Measurements from ENCODE around the gene RNU2-63P.
"Not testable (repeated sequence)": the region's sequence is repeated elsewhere in the genome, so short reads cannot be mapped to it uniquely, and the experiment has no call there.

The RNU2-63P gene

GRCh38 chr2:88027697-88028389 is 11.5 kb upstream of the RNU2-63P start:
- DNase-seq, result peak; percentile 26 to 37

DNA sequence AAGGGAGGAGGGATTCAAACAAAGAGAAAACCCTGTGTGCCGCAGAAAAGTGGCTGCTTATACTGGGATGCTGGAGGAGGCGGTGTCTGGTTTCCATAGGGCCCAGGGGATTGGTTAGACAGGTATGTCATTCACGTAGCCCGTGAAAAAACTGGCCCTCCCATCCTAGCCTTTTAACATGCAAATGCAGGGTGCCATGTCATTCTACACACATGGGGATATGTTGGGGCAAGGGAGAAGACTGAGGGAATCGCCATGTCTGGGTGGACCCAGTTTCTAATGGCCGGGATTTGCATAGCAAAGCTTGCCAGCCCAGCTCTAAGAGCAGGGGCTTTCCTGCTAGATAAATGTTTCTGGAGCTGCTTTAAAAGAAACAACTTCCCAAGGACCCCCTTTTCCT is 8.2 kb upstream of the RNU2-63P start:
- DNase-seq, result no peak

DNA sequence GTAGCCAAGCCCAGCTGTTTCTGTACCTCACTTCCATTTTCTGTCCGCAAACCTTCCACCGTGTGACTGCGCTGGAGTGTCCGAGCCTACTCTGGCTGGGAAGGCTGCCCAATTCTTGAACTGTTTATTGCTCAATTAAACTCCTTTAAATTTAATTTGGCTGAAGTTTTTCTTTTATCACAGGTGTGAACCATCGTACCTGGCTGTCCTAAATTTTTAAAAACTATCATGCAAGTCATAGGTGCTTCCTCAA is 6.2 kb upstream of the RNU2-63P start:
- DNase-seq, result no peak

GRCh38 chr2:88019985-88020384 is 3.6 kb upstream of the RNU2-63P start:
- no peak for DNase-seq

DNA sequence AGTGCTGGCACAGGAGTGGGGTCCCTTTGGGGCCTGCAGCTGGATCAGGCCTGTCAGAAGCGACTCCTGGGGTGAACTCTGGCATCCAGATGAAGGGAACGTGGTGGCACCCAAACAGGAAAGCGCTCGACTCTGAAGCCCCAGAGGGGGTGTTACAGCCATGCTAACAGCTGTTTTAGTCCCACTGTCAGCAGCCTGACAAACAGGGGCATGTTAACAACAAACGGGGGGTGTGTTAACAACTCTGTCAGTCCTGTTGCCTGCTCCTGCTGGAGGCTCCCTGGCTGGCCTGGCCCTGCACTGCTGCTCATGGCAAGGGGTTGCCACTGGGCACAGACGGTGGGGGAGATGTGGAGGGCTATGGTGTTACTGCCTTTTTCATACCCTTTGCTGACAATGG is 2.6 kb upstream of the RNU2-63P start:
- DNase-seq, result no peak

DNA sequence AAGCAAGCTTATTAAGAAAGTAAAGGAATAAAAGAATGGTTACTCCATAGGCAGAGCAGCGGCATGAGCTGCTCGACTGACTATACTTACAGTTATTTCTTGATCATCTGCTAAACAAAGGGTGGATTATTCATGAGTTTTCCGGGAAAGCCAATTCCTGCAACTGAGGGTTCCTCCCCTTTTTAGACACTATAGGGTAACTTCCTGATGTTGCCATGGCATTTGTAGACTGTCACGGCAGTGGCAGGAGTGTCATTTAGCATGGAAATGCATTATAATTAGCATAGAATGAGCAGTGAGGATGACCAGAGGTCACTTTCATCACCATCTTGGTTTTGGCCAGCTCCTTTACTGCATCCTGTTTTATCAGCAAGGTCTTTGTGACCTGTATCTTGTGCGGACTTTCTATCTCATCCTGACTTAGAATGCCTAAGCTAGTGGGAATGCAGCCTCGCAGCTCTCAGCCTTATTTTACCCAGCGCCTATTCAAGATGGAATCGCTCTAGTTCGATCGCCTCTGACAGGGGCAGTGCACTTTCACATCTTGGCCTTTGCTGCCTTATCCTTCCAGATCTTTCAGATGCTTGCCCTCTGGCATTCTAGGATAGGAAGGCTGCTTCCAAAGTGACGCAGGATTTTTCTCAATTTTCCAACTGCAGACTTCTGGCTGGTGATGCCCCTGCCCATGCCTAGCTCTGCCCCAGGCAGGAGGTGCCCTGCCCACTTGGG is 1.9 kb upstream of the RNU2-63P start:
- not testable (repeated sequence) for DNase-seq

DNA sequence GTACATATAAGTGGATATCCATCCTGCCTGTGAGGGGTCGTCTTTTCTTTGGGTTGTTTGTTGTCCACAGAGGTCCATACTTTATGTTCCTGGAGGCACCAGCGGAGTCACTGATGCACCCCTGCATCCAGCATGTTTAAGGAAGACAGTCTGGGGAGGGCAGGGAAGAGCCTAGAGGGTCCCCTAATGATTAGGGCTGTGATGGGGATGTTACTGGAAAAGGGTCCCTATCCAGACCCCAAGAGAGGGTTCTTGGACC is 1.4 kb upstream of the RNU2-63P start:
- not testable (repeated sequence) for DNase-seq

DNA sequence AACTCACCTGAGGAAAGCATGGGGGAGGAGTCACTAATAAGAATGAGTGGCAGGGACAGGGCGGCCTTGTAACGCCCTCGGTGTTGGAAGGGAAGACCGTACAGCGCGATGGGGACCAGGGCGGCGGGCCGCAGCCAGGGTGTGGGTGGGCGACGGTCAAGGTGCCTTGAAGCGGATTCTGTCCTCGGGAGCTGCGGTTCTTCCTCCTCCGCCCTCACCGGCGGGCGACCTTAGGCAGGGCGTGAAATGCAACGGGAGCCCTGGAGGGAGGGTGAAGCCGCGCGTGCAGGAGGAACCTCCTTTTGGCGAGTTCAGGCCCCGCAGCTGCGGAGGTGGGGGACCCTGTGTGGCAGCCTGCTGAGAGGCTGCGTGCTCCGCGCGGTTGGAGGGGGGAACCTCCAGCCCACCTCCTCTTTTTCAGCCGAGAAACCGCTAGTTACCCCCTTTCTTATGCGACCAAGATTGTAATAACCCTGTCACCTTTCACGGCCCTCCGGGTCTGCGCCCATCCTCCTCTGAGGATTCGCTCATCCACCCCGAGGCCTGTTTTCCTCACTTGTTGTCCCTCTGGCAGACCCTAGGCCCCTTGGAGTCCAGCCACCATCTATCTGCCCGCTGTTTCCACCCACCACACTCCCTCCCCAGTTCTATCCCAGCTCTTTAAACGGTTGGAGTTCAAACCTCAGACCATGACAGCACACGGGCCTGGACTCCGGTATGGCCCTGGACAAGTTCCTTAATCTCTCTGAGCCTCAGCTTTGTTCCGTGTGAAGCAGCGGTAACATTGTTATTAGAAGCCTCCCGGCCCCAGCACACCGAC is 823 bp upstream of the RNU2-63P start:
- peak; percentile 54 to 58 for DNase-seq

GRCh38 chr2:88011011-88011410 is 5.3 kb downstream of the RNU2-63P start:
- no peak for DNase-seq

DNA sequence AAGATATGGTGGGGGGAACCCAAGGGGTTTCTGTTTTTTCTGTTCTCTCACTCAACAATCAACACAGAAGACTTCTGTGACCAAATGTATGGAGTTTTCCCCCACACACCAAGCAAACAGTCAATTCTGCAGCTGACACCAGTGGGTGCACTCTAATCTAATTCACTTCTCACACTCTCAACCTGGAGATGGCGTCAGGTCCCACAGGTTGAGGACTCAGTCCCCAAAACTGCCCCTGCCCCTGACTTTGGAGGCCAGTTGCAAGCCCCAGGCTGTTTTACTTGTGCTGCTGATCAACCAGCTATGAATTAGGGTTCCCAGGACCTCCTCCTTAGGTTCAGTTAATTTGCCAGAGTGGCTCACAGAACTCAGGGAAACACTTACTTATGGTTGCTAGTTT is 6.2 kb downstream of the RNU2-63P start:
- no peak for DNase-seq

- DNase-seq, result no peak
Observed at GRCh38 chr2:88006912-88007439, 9.4 kb downstream of the RNU2-63P start.

DNA sequence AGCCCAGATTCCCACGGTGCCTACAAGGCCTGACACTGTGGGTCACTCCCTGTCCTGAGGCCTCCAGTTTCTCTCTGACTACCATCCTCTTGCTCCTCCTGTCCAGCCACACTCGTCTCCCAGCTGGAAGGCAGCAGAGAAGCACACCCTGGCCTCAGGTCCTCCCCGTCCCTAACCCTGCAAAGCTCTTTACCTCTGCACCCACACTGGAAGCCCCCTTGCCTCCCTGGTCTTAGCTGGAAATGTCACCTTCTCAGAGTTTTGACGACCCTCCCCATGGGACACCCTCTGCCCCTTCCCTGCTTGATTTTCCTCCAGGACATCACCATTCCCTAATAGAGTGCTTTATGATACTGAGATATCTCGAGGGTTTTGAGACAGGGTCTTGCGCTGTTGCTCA is 10.6 kb downstream of the RNU2-63P start:
- DNase-seq, result no peak

DNA sequence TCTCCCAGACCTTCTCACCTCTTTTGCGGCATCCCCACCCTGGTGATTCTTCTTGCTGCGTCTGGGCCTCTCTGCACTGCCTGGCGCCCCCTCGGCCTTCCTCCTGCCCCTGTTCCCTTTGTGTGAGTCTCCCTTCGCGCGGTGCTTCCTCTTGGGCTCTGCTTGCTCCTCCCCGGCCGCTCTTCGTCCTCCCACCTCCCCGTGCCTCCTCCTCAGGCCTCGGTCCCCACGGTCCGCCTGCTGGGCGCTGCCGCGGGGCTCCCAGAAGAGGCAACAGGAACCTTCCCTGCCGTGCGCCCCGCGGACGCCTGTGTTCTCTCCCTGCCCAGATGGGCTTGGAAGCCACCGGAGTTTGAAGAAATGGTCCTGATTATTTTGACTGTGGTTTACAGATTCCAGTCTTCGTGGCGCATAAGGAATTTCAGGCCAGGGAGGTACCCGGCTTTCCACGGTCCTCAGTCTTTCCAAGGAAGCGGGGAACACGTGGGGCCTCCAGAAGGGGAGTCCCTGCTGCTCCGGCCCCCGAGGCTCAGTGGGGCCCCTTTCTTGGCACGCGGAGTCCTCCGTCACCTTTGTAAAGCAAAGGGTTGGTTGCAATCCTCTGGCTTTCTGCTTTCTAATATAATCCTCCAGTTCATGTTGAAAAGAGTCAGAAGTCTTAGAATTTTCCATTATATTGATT is 13.1 kb downstream of the RNU2-63P start:
- no peak for DNase-seq

DNA sequence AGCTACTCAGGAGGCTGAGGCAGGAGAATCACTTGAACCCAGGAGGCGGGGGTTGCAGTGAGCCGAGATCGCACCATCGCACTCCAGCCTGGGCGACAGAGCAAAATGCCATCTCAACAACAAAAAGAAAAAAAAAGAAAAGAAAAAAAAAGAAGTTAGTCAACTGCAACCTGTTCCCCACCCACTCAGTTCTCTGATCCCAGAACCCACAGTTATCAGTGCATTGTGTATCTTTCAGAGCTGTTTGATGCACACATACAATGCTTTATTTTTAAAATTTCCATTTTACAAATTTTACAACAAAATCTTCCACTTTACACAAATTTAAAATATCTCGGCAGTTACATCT is 14.0 kb downstream of the RNU2-63P start:
- DNase-seq, result no peak

DNA sequence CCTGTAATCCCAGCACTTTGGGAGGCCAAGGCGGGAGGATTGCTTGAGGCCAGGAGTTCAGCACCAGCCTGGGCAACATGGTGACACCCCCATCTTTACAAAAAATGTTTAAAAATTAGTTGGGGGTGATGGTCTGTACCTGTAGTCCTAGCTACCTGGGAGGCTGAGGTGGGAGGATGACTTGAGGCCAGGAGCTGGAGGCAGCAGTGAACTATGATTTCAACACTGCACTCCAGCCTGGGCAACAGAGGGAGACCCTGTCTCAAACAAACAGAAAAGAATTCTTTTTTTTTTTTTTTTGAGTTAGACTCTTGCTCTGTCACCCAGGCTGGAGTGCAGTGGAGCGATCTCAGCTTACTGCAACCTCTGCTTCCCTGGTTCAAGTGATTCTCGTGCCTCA is 15.9 kb downstream of the RNU2-63P start:
- not testable (repeated sequence) for DNase-seq

- DNase-seq, result no peak
Observed at GRCh38 chr2:87996570-87996969, 19.8 kb downstream of the RNU2-63P start.

DNA sequence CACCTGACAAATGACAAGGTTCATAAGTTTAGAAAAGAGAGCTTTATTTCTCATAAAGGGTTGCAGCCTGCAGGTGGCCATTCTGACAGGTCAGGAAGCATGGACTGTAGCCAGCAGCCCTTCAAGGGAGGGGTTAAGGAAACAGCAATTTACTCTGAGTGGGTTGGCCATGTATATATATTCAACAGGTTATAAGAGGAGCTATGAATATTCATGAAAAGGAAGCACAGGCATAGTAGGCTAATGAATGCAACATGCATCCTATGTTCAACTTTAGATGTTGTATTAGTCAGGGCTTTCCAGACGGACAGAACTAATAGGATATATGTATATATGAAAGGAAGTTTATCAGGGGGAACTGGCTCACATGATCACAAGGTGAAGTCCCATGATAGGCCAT is 20.6 kb downstream of the RNU2-63P start:
- DNase-seq, result no peak

DNA sequence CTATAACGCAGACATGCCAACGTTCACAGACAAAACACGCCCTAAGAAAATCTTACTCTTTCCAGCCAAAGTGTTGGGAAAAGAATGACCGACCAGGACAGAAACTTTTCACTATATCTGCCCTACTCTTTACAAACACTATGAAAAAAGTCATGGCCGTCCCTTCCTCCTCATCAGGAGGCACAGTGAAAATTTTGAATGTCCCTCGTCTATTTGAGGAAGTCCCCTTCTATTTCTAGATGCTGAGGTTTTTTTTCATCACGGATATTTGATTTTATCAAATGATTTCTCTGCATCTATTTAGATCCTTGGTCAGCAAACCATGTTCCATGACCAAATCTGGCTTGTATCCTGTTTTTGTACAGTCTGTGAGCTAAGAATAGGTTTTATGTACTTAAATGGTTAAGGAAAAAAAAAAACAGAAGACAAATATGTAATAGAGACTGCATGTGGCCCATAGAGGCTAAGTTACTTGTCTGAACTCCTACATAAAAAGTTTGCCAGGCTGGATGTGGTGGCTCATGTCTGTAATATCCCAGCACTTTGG is 22.0 kb downstream of the RNU2-63P start:
- not testable (repeated sequence) for DNase-seq

DNA sequence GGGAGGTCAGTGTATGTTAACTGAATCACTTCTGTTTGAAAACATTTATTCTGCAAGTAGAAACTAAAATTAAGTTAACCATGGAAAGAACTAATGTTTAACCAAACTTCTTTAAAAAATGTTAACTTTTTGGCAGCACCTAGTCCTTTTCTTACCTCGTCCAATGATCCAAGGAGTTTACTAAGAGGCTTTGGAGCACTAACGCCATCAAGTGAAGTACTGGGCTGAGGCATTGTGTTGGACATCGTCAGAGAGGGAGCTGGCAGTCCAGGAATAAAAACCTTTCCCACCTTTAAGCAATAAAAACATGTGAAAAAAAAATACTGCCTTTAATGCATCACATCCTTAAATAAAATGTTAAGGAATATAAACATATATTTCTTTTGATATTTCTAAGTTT is 23.8 kb downstream of the RNU2-63P start:
- DNase-seq, result not testable (repeated sequence)

- DNase-seq, result not testable (repeated sequence)
Observed at GRCh38 chr2:87987473-87987872, 28.9 kb downstream of the RNU2-63P start.

- DNase-seq, result not testable (repeated sequence)
Observed at GRCh38 chr2:87985902-87986301, 30.4 kb downstream of the RNU2-63P start.

GRCh38 chr2:87981182-87981581 is 35.2 kb downstream of the RNU2-63P start:
- DNase-seq, result not testable (repeated sequence)

DNA sequence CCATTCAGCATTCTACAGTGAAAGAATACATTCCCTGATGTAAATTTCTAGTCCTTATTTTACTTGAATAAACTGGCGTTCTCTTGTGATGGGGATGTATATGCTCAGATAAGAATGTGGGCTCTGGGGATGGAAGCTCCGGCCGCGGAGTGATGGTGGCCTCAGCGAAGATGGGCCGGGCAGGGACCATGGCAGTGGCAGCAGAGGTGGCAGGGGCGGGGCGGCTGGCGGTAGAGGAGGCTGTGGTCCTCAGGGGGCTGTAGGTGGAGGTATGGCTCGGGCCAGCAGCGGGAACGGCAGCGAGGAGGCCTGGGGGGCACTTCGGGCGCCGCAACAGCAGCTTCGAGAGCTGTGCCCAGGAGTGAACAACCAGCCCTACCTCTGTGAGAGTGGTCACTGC is 44.0 kb downstream of the RNU2-63P start:
- not testable (repeated sequence) for DNase-seq
